H1 (cell line): ENCODE results near the gene ALPI. TPM values are rescaled to one million over a fixed set of nuclear protein-coding genes. Genes with fewer than 3 reads are reported as not detected.

Source experiments
- CTCF ChIA-PET: fragments of 300-600 bp; sonication (Branson Sonifier 250); formaldehyde crosslinking; loops from one replicate; lab custom pipeline; 2021; ENCODE audit not compliant: partially characterized antibody; lab: Charles Lee
- POLR2A ChIA-PET: fragments of 300-600 bp; sonication (Branson Sonifier 250); formaldehyde crosslinking; loops from one replicate; lab custom pipeline; 2021; ENCODE audit warnings: inconsistent platforms; ENCODE audit not compliant: partially characterized antibody; lab: Charles Lee
- DNase-seq, 2 experiments: peaks; one replicate each; pipeline versions ENCODE4 v3.0.0 to v3.0.0-alpha.2; 2010 to 2022; ENCODE audit warnings: low spot score in 2 of 2, low read depth in 1 of 2, mixed read lengths in 1 of 2
- FAIRE-seq: peaks from 2 replicates; lab custom pipeline; 2011; peaks lifted over from hg19 to GRCh38; lab: Jason Lieb, UNC
- H2AFZ ChIP-seq: 2 replicates; pipeline ENCODE4 v1.8.1; 2012; ENCODE audit warnings: low read length, inconsistent platforms
- H2AK5ac ChIP-seq: 2 replicates; pipeline ENCODE4 v1.6.1; 2013; ENCODE audit warnings: low read depth, low read length
- H2BK120ac ChIP-seq: replicated peaks from 2 replicates; pipeline ENCODE3; 2013; ENCODE audit warnings: low read depth, low read length, inconsistent platforms
- H2BK12ac ChIP-seq: 2 replicates; pipeline ENCODE4 v1.6.1; 2013; ENCODE audit warnings: low read depth, low read length
- H2BK15ac ChIP-seq: 2 replicates; pipeline ENCODE4 v1.6.1; 2013; ENCODE audit warnings: low read length
- H2BK20ac ChIP-seq: 2 replicates; pipeline ENCODE4 v1.6.1; 2013; ENCODE audit warnings: low read length
- H2BK5ac ChIP-seq: 2 replicates; pipeline ENCODE4 v1.6.1; 2013; ENCODE audit warnings: low read depth, low read length
- H3K14ac ChIP-seq: 2 replicates; pipeline ENCODE4 v1.6.1; 2013; ENCODE audit warnings: inconsistent platforms; ENCODE audit not compliant: insufficient read length
- H3K18ac ChIP-seq: 2 replicates; pipeline ENCODE4 v1.6.1; 2013; ENCODE audit warnings: low read length; ENCODE audit errors: extremely low read depth
- H3K23ac ChIP-seq: 2 replicates; pipeline ENCODE4 v1.6.1; 2013; ENCODE audit warnings: inconsistent platforms; ENCODE audit not compliant: insufficient read length
- H3K23me2 ChIP-seq: 2 replicates; pipeline ENCODE4 v1.6.1; 2013; ENCODE audit warnings: low read depth, low read length
- H3K27ac ChIP-seq: 2 replicates; pipeline ENCODE4 v1.6.1; 2011; ENCODE audit warnings: low read depth, low read length, inconsistent platforms
- H3K27me3 ChIP-seq, 4 experiments: replicated peaks in 1 of 4; 1 replicate in 1 of 4; 2 replicates in 3 of 4; pipeline versions ENCODE4 v1.6.1 to v1.8.1; 2011 to 2013; ENCODE audit warnings: low read length in 3 of 4, mild to moderate bottlenecking in 3 of 4, inconsistent platforms in 2 of 4, mixed read lengths in 2 of 4, moderate library complexity in 1 of 4; ENCODE audit not compliant: control insufficient read depth in 3 of 4, insufficient read depth in 3 of 4; ENCODE audit errors: extremely low read depth in 1 of 4
- H3K36me3 ChIP-seq, 4 experiments: 2 replicates each; pipeline versions ENCODE4 v1.6.1 to v1.8.1; 2011 to 2013; ENCODE audit warnings: mild to moderate bottlenecking in 4 of 4, low read length in 3 of 4, moderate library complexity in 2 of 4, control low read depth in 1 of 4, inconsistent platforms in 1 of 4; ENCODE audit not compliant: insufficient read depth in 4 of 4, control insufficient read depth in 2 of 4
- H3K4ac ChIP-seq: replicated peaks from 2 replicates; pipeline ENCODE3; 2013; ENCODE audit warnings: low read length, low read depth, mixed read lengths, inconsistent platforms; ENCODE audit not compliant: insufficient read length
- H3K4me1 ChIP-seq, 4 experiments: replicated peaks in 1 of 4; 1 replicate in 1 of 4; 2 replicates in 3 of 4; pipeline versions ENCODE4 v1.6.1 to v1.8.1; 2011 to 2013; ENCODE audit warnings: low read length in 3 of 4, inconsistent platforms in 2 of 4, mixed read lengths in 1 of 4; ENCODE audit not compliant: insufficient read depth in 4 of 4, control insufficient read depth in 3 of 4
- H3K4me2 ChIP-seq, 2 experiments: 2 replicates each; pipeline versions ENCODE4 v1.6.1 to v1.8.1; 2011 to 2013; ENCODE audit warnings: low read depth in 2 of 2, low read length in 2 of 2, control low read depth in 1 of 2, inconsistent platforms in 1 of 2, mild to moderate bottlenecking in 1 of 2; ENCODE audit not compliant: insufficient read depth in 1 of 2
- H3K4me3 ChIP-seq, 4 experiments: fragments of 200-600, 300-600 bp in 1 of 4; sonication (generic), shearing (Covaris generic), sonication (Bioruptor Twin) in 1 of 4; 2 replicates each; pipeline versions ENCODE4 v1.5.1 to v1.8.1; 2011 to 2016; ENCODE audit warnings: low read length in 4 of 4, low read depth in 3 of 4, control low read depth in 2 of 4, inconsistent platforms in 2 of 4, mild to moderate bottlenecking in 2 of 4, mixed read lengths in 1 of 4, moderate library complexity in 1 of 4; ENCODE audit not compliant: insufficient read depth in 2 of 4; ENCODE audit errors: extremely low read depth in 1 of 4
- H3K56ac ChIP-seq: replicated peaks from 2 replicates; pipeline ENCODE3; 2013; ENCODE audit warnings: low read depth, mild to moderate bottlenecking, mixed read lengths, low read length, inconsistent platforms; ENCODE audit not compliant: insufficient read length
- H3K79me1 ChIP-seq: 2 replicates; pipeline ENCODE4 v1.6.1; 2013; ENCODE audit warnings: low read depth, low read length, control low read depth
- H3K79me2 ChIP-seq, 2 experiments: 2 replicates each; pipeline versions ENCODE4 v1.6.1 to v1.8.1; 2012 to 2013; ENCODE audit warnings: low read length in 2 of 2, mild to moderate bottlenecking in 2 of 2, inconsistent platforms in 1 of 2; ENCODE audit not compliant: insufficient read depth in 2 of 2, control insufficient read depth in 1 of 2
- H3K9ac ChIP-seq, 4 experiments: replicated peaks in 1 of 4; 1 replicate in 1 of 4; 2 replicates in 3 of 4; pipeline versions ENCODE4 v1.6.1 to v1.8.1; 2011 to 2013; ENCODE audit warnings: low read depth in 3 of 4, low read length in 3 of 4, control low read depth in 2 of 4, mild to moderate bottlenecking in 2 of 4, moderate library complexity in 2 of 4, inconsistent platforms in 1 of 4; ENCODE audit errors: extremely low read depth in 1 of 4
- H3K9me3 ChIP-seq, 2 experiments: 2 replicates each; pipeline versions ENCODE4 v1.6.1 to v1.8.1; 2012 to 2013; ENCODE audit warnings: mild to moderate bottlenecking in 2 of 2, moderate library complexity in 2 of 2, control low read depth in 1 of 2, inconsistent platforms in 1 of 2, low read depth in 1 of 2, low read length in 1 of 2, mixed read lengths in 1 of 2; ENCODE audit not compliant: insufficient read depth in 2 of 2
- H4K20me1 ChIP-seq, 2 experiments: replicated peaks in 1 of 2; 2 replicates each; pipeline versions ENCODE3 to v1.8.1; 2011 to 2013; ENCODE audit warnings: inconsistent platforms in 2 of 2, low read length in 2 of 2, mild to moderate bottlenecking in 1 of 2; ENCODE audit not compliant: insufficient read depth in 2 of 2, control insufficient read depth in 1 of 2
- H4K5ac ChIP-seq: 2 replicates; pipeline ENCODE4 v1.6.1; 2013; ENCODE audit warnings: low read length, low read depth, mixed read lengths, inconsistent platforms; ENCODE audit not compliant: insufficient read length
- H4K8ac ChIP-seq: 2 replicates; pipeline ENCODE4 v1.8.0; 2013; ENCODE audit warnings: mild to moderate bottlenecking, moderate library complexity, low read length, inconsistent platforms; ENCODE audit not compliant: insufficient read depth; ENCODE audit errors: extremely low read depth
- H4K91ac ChIP-seq: replicated peaks from 2 replicates; pipeline ENCODE3; 2013; ENCODE audit warnings: low read length, mixed read lengths, inconsistent platforms; ENCODE audit not compliant: insufficient read length
- NRF1 ChIP-seq: IDR thresholded peaks from 2 replicates; pipeline ENCODE4 v1.6.1; 2011; ENCODE audit warnings: mild to moderate bottlenecking, low read depth, low read length, improper control_type of control experiment
- WGBS, 2 experiments: shearing (Covaris generic) in 1 of 2; methylation state at CpG; one replicate each; pipeline versions ENCODE4 v1.1.6 to v1.1.7; 2013 to 2015; ENCODE audit warnings: low lambda C conversion rate in 2 of 2, mixed read lengths in 2 of 2, inconsistent platforms in 1 of 2, low coverage in 1 of 2, missing lambda C conversion rate in 1 of 2; ENCODE audit not compliant: insufficient replicate concordance in 2 of 2, insufficient coverage in 1 of 2, insufficient read length in 1 of 2; ENCODE audit errors: extremely low coverage in 1 of 2, missing lambda C conversion rate in 1 of 2; 5-methylcytosine and 5-hydroxymethylcytosine counted together
- polyA plus RNA-seq, 7 experiments: library from polyadenylated mRNA; depleted of rRNA in 3 of 7; stranded (reverse) in 5 of 7; unstranded in 2 of 7; fragments of >200 nt in 5 of 7; fragments of 200-250 nt in 2 of 7; gene quantifications; 1 replicate in 5 of 7; 2 replicates in 1 of 7; 4 replicates in 1 of 7; pipeline versions ENCODE4 v1.2.1 to v1.2.3, GENCODE V29; 2011 to 2013; ENCODE audit warnings: missing spikeins in 2 of 7, mixed read lengths in 2 of 7
- total RNA-seq: library from RNA; stranded (reverse); fragmentation: NEBNext Ultra II Directional; extraction: Animal tissue kit (Norgen Biotek cat#: 25700); gene quantifications from 2 replicates; pipeline ENCODE4 v1.2.1, GENCODE V29; 2021
- TF ChIP-seq, protein P1 (sequence below): IDR thresholded peaks from 2 replicates; pipeline ENCODE4 v1.6.1; 2011; ENCODE audit warnings: low read depth, mild to moderate bottlenecking, low read length; ENCODE audit not compliant: insufficient read depth

ALPI gene
- total and polyA plus RNA-seq, 2 of the 8 experiments (the other 6 are each of a cell fraction or from before 2014, with no cell fraction given): not detected

GRCh38 chr2:232483923-232484627 lies 28.1 kb downstream of the ALPI start:
- Histone ChIP-seq H3K56ac (no peak overlapping the region), H4K91ac (peak overlapping the region; percentile 27), H2BK120ac (no peak overlapping the region), H3K23me2 (peaks cover 11% of the 10 kb centered on the region; the same call in 1 of the 2 replicates), H3K79me2 (no peaks in the 10 kb centered on the region), H3K23ac (no peak overlapping the region), H3K18ac (no peak overlapping the region), H3K14ac (no peak overlapping the region), H2BK20ac (no peak overlapping the region), H2BK12ac (no peak overlapping the region), H3K9me3 (no peaks in the 10 kb centered on the region; a peak in 1 of 4 replicates), H4K5ac (no peak overlapping the region), H2AFZ (no peak overlapping the region), H3K9ac (no peak overlapping the region), H4K8ac (no peak overlapping the region), H3K27ac (no peak overlapping the region), H3K79me1 (no peaks in the 10 kb centered on the region), H3K4ac (no peak overlapping the region), H2BK5ac (no peak overlapping the region), H2BK15ac (no peak overlapping the region), H4K20me1 (peaks cover 4 to 13% of the 10 kb centered on the region in 2 experiments), H3K4me2 (no peak overlapping the region; a peak in 1 of 4 replicates), H3K4me1 (peaks cover 0 to 28% (median 16%) of the 10 kb centered on the region in 4 experiments; a peak in 6 of 7 replicates), H2AK5ac (no peak overlapping the region), H3K36me3 (peaks cover 0 to 11% (median 0%) of the 10 kb centered on the region in 4 experiments; a peak in 1 of 8 replicates), H3K4me3 (no peak overlapping the region), H3K27me3 (peaks cover 35 to 54% (median 48%) of the 10 kb centered on the region in 4 experiments)
- ChIA-PET POLR2A (no interaction called here), CTCF (interaction anchor here (1.0 to 4.5 kb wide), 9 partner anchors 9 to 584 kb away, joined by 3 to 17 read pairs (median 3); partner anchors contain the start of gene PRSS56)
- no peak for DNase-seq
- no peak for FAIRE-seq
- TF ChIP-seq, protein P1, sequence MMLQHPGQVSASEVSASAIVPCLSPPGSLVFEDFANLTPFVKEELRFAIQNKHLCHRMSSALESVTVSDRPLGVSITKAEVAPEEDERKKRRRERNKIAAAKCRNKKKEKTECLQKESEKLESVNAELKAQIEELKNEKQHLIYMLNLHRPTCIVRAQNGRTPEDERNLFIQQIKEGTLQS: no peak
- no peak for TF ChIP-seq NRF1
- 87% methylated on average over 19 of the region's 19 CpGs; no CpG with 5 or more reads in 1 of the 2 experiments for WGBS, 2 experiments
